Upper lobe of right lung (tissue), 1 donor: ENCODE results near the gene RPL18A. TPM values are rescaled to one million over a fixed set of nuclear protein-coding genes. Genes with fewer than 3 reads are reported as not detected.

Experiments used
- ATAC-seq: fragments of 200-7000 bp; cut with Tn5 transposase; one replicate; pipeline ENCODE4 v1.9.1; 2020; ENCODE audit warnings: mild to moderate bottlenecking, moderate library complexity
- DNase-seq: peaks from one replicate; pipeline ENCODE4 v3.0.0-alpha.2; 2020
- H3K27ac ChIP-seq: fragments of 200-600 bp; one replicate; pipeline ENCODE4 v1.8.0; 2022
- H3K27me3 ChIP-seq: fragments of 200-600 bp; one replicate; pipeline ENCODE4 v1.8.0; 2022; ENCODE audit warnings: mild to moderate bottlenecking
- H3K36me3 ChIP-seq: fragments of 200-600 bp; one replicate; pipeline ENCODE4 v1.8.0; 2022
- H3K4me1 ChIP-seq: fragments of 200-600 bp; one replicate; pipeline ENCODE4 v1.8.0; 2022
- H3K4me3 ChIP-seq: fragments of 200-600 bp; one replicate; pipeline ENCODE4 v1.8.0; 2022; ENCODE audit warnings: mild to moderate bottlenecking
- H3K9me3 ChIP-seq: fragments of 200-600 bp; one replicate; pipeline ENCODE4 v1.8.0; 2022
- CTCF ChIP-seq: fragments of 200-600 bp; IDR thresholded peaks from one replicate; pipeline ENCODE4 v1.8.0; 2022; ENCODE audit warnings: antibody characterized with exemption
- intact Hi-C: fragments of 100-400 bp; cut with DNase I; formaldehyde crosslinking; loops from one replicate; pipeline ENCODE4 v1.11.0; 2022
- total RNA-seq: library from RNA; stranded (reverse); fragmentation: NEBNext Ultra II Directional; extraction: Animal tissue kit (Norgen Biotek cat#: 25700); gene quantifications from one replicate; pipeline ENCODE4 v1.2.1, GENCODE V29; 2021
- donor health status: DM: no; HTN: yes; CAD: no; lungs with severe emphysema.

Gene RPL18A
- total RNA-seq, 1 donor from 2014 or later, result 1,315 TPM

- Histone ChIP-seq H3K9me3 (no peaks in the 10 kb centered on the region), H3K27me3 (no peaks in the 10 kb centered on the region), H3K27ac (no peak overlapping the region), H3K4me1 (peaks cover 3% of the 10 kb centered on the region), H3K36me3 (no peaks in the 10 kb centered on the region), H3K4me3 (no peak overlapping the region)
- intact Hi-C loops, result no loop called here
- ATAC-seq (no peak), DNase-seq (no peak)
- no peak for TF ChIP-seq CTCF
These were observed 5.6 kb upstream of the RPL18A start for GRCh38 chr19:17854061-17854460.

- Histone ChIP-seq H3K27ac (no peak overlapping the region), H3K4me3 (no peak overlapping the region), H3K9me3 (no peaks in the 10 kb centered on the region), H3K36me3 (no peaks in the 10 kb centered on the region), H3K27me3 (no peaks in the 10 kb centered on the region), H3K4me1 (peaks cover under 1% of the 10 kb centered on the region)
- peak; percentile 99 for TF ChIP-seq CTCF
- DNase-seq (peak; percentile 92), ATAC-seq (peak; percentile 74)
- intact Hi-C loops, result no loop called here
These were observed 4.2 kb upstream of the RPL18A start for GRCh38 chr19:17855280-17856152.

- DNase-seq, result no peak
- no peak for TF ChIP-seq CTCF
- no peaks in the 10 kb centered on the region for H3K27me3 ChIP-seq
- peak overlapping the region; percentile 93 for H3K4me3 ChIP-seq
- H3K36me3 ChIP-seq, result peaks cover 41% of the 10 kb centered on the region
- H3K4me1 ChIP-seq, result peaks cover 12% of the 10 kb centered on the region
- intact Hi-C loops, result no loop called here
- peak overlapping the region; percentile 91 for H3K27ac ChIP-seq
- no peaks in the 10 kb centered on the region for H3K9me3 ChIP-seq
- no peak for ATAC-seq
These were observed 752 bp downstream of the RPL18A start for GRCh38 chr19:17860331-17860992.

- no peak for TF ChIP-seq CTCF
- peaks cover 12% of the 10 kb centered on the region for H3K4me1 ChIP-seq
- intact Hi-C loops, result no loop called here
- no peaks in the 10 kb centered on the region for H3K9me3 ChIP-seq
- H3K27ac ChIP-seq, result peak overlapping the region; percentile 91
- ATAC-seq (no peak), DNase-seq (no peak)
- peak overlapping the region; percentile 93 for H3K4me3 ChIP-seq
- no peaks in the 10 kb centered on the region for H3K27me3 ChIP-seq
- H3K36me3 ChIP-seq, result peaks cover 41% of the 10 kb centered on the region
These were observed 1.3 kb downstream of the RPL18A start for GRCh38 chr19:17860993-17861360.

- no peaks in the 10 kb centered on the region for H3K9me3 ChIP-seq
- H3K4me1 ChIP-seq, result peaks cover 12% of the 10 kb centered on the region
- TF ChIP-seq CTCF, result no peak
- no peak overlapping the region for H3K27ac ChIP-seq
- peak overlapping the region; percentile 93 for H3K4me3 ChIP-seq
- peaks cover 41% of the 10 kb centered on the region for H3K36me3 ChIP-seq
- intact Hi-C loops, result no loop called here
- ATAC-seq, result no peak
- no peak for DNase-seq
- H3K27me3 ChIP-seq, result no peaks in the 10 kb centered on the region
These were observed 2.1 kb downstream of the RPL18A start for GRCh38 chr19:17861542-17862402.
